Activated CD4-positive, alpha-beta memory T cell treated with anti-CD3 and anti-CD28 coated beads, Interleukin-2, amount 10 ng/mL, durations not matched to agents 7 days and 5 days (primary cell): ENCODE data around the gene HSCB. TPM values are rescaled to one million over a fixed set of nuclear protein-coding genes. Genes with fewer than 3 reads are reported as not detected.
"Not testable (repeated sequence)": the region's sequence is repeated elsewhere in the genome, so short reads cannot be mapped to it uniquely, and the experiment has no call there.

Source experiments
- CTCF ChIA-PET: fragments of 350-600 bp; sonication (Branson Sonifier 250); formaldehyde crosslinking; loops from one replicate; lab custom pipeline; 2021; ENCODE audit warnings: antibody characterized with exemption, inconsistent platforms; lab: Charles Lee
- POLR2A ChIA-PET: fragments of 350-600 bp; sonication (Branson Sonifier 250); formaldehyde crosslinking; loops from one replicate; lab custom pipeline; 2021; ENCODE audit warnings: antibody characterized with exemption; lab: Charles Lee
- DNase-seq: peaks from one replicate; pipeline ENCODE4 v3.0.0-alpha.2; 2020
- H3K27ac Mint-ChIP-seq: one replicate; pipeline ENCODE4 v1.8.0; 2021; ENCODE audit warnings: mild to moderate bottlenecking, mixed read lengths
- H3K27me3 Mint-ChIP-seq: one replicate; pipeline ENCODE4 v1.8.0; 2021; ENCODE audit warnings: mixed read lengths
- H3K36me3 Mint-ChIP-seq: one replicate; pipeline ENCODE4 v1.8.0; 2021; ENCODE audit warnings: low read depth, mixed read lengths
- H3K4me1 Mint-ChIP-seq: one replicate; pipeline ENCODE4 v1.8.0; 2021; ENCODE audit warnings: mixed read lengths
- H3K4me3 Mint-ChIP-seq: one replicate; pipeline ENCODE4 v1.8.0; 2021; ENCODE audit warnings: mild to moderate bottlenecking, mixed read lengths
- H3K9me3 Mint-ChIP-seq: one replicate; pipeline ENCODE4 v1.8.0; 2021; ENCODE audit warnings: mixed read lengths
- total RNA-seq, 2 experiments: library from RNA; stranded (reverse); gene quantifications; one replicate each; pipeline ENCODE4 v1.2.3, GENCODE V29; 2021

HSCB gene
- total RNA-seq, 2 experiments from 2014 or later = 14.4 to 16.1 TPM

- H3K36me3 Mint-ChIP-seq = peaks cover 83% of the 10 kb centered on the region
- H3K27ac Mint-ChIP-seq = peak overlapping the region; percentile 50
- peaks cover 59% of the 10 kb centered on the region for H3K4me1 Mint-ChIP-seq
- ChIA-PET POLR2A (interaction anchor here (0.8 to 15.8 kb wide), 5 partner anchors 12 to 55 kb away, joined by 3 to 360 read pairs (median 13); partner anchors contain the start of genes CHEK2 and HSCB), CTCF (interaction anchor here (1.4 to 6.1 kb wide), 4 partner anchors 10 to 33 kb away, joined by 3 to 54 read pairs (median 8); no protein-coding TSS in a partner anchor)
- peak overlapping the region; percentile 40 for H3K4me3 Mint-ChIP-seq
- no peak for DNase-seq
- H3K9me3 Mint-ChIP-seq = no peaks in the 10 kb centered on the region
- no peaks in the 10 kb centered on the region for H3K27me3 Mint-ChIP-seq
Measured at GRCh38 chr22:28795932-28796856, 54.4 kb downstream of the HSCB start.

GRCh38 chr22:28798810-28799605, 57.2 kb downstream of the HSCB start:
- ChIA-PET CTCF (interaction anchor here (0.7 to 6.1 kb wide), 9 partner anchors 9 to 203 kb away, joined by 3 to 54 read pairs (median 6); partner anchors contain the start of genes CCDC117 and CHEK2), POLR2A (interaction anchor here (1.0 to 15.8 kb wide), 13 partner anchors 8 to 471 kb away, joined by 3 to 360 read pairs (median 13); partner anchors contain the start of genes CCDC117, CHEK2, EWSR1 and HSCB)
- H3K4me1 Mint-ChIP-seq = peaks cover 54% of the 10 kb centered on the region
- H3K27ac Mint-ChIP-seq = peak overlapping the region; percentile 94
- H3K4me3 Mint-ChIP-seq = peak overlapping the region; percentile 88
- H3K9me3 Mint-ChIP-seq = no peaks in the 10 kb centered on the region
- DNase-seq = peak; percentile 43
- H3K27me3 Mint-ChIP-seq = no peaks in the 10 kb centered on the region
- H3K36me3 Mint-ChIP-seq = peaks cover 78% of the 10 kb centered on the region

- ChIA-PET POLR2A (interaction anchor here (0.9 to 15.8 kb wide), 16 partner anchors 7 to 470 kb away, joined by 3 to 360 read pairs (median 12); partner anchors contain the start of genes CCDC117, CHEK2, EWSR1 and HSCB), CTCF (interaction anchor here (1.0 to 6.1 kb wide), 9 partner anchors 9 to 199 kb away, joined by 4 to 54 read pairs (median 5); partner anchors contain the start of gene CCDC117)
- H3K4me3 Mint-ChIP-seq = peak overlapping the region; percentile 88
- no peaks in the 10 kb centered on the region for H3K9me3 Mint-ChIP-seq
- peak overlapping the region; percentile 94 for H3K27ac Mint-ChIP-seq
- peak; percentile 51 for DNase-seq
- H3K27me3 Mint-ChIP-seq = no peaks in the 10 kb centered on the region
- peaks cover 74% of the 10 kb centered on the region for H3K36me3 Mint-ChIP-seq
- H3K4me1 Mint-ChIP-seq = peaks cover 51% of the 10 kb centered on the region
Measured at GRCh38 chr22:28799606-28800307, 57.9 kb downstream of the HSCB start.

GRCh38 chr22:28800308-28801041, 58.6 kb downstream of the HSCB start, which contains the start of gene XBP1:
TSS of gene XBP1 (minus strand) at chr22:28800569.
- CTCF ChIA-PET = interaction anchor here (0.6 to 6.1 kb wide), 10 partner anchors 10 to 200 kb away, joined by 3 to 54 read pairs (median 4); partner anchors contain the start of gene CCDC117
- H3K27me3 Mint-ChIP-seq = no peaks in the 10 kb centered on the region
- peaks cover 68% of the 10 kb centered on the region for H3K36me3 Mint-ChIP-seq
- H3K4me3 Mint-ChIP-seq = peak within 1 kb of the TSS; percentile 88
- peak within 1 kb of the TSS; percentile 94 for H3K27ac Mint-ChIP-seq
- POLR2A ChIA-PET = interaction anchor here (0.6 to 15.8 kb wide), 15 partner anchors 8 to 469 kb away, joined by 3 to 360 read pairs (median 13); partner anchors contain the start of genes CCDC117, CHEK2, EWSR1 and HSCB
- peak; percentile 92 for DNase-seq
- H3K9me3 Mint-ChIP-seq = no peaks in the 10 kb centered on the region
- peaks cover 46% of the 10 kb centered on the region for H3K4me1 Mint-ChIP-seq

- ChIA-PET POLR2A (interaction anchor here (1.4 to 15.8 kb wide), 5 partner anchors 10 to 30 kb away, joined by 5 to 360 read pairs (median 93); partner anchors contain the start of gene CCDC117), CTCF (interaction anchor here (0.7 to 6.1 kb wide), 5 partner anchors 8 to 201 kb away, joined by 4 to 54 read pairs (median 12); no protein-coding TSS in a partner anchor)
- Mint-ChIP-seq H3K36me3 (peaks cover 59% of the 10 kb centered on the region), H3K4me3 (peak overlapping the region; percentile 81), H3K27ac (peak overlapping the region; percentile 84), H3K9me3 (no peaks in the 10 kb centered on the region), H3K4me1 (peaks cover 35% of the 10 kb centered on the region), H3K27me3 (no peaks in the 10 kb centered on the region)
- no peak for DNase-seq
Measured at GRCh38 chr22:28801845-28802594, 60.2 kb downstream of the HSCB start.

GRCh38 chr22:28802595-28803123, 60.8 kb downstream of the HSCB start:
- H3K4me1 Mint-ChIP-seq = peaks cover 33% of the 10 kb centered on the region
- H3K9me3 Mint-ChIP-seq = no peaks in the 10 kb centered on the region
- DNase-seq = no peak
- ChIA-PET CTCF (interaction anchor here (0.7 to 6.1 kb wide), 6 partner anchors 9 to 202 kb away, joined by 4 to 54 read pairs (median 13); no protein-coding TSS in a partner anchor), POLR2A (interaction anchor here (1.4 to 15.8 kb wide), 3 partner anchors 9 to 30 kb away, joined by 5 to 360 read pairs (median 348); partner anchors contain the start of gene CCDC117)
- peaks cover 53% of the 10 kb centered on the region for H3K36me3 Mint-ChIP-seq
- H3K4me3 Mint-ChIP-seq = peak overlapping the region; percentile 81
- no peaks in the 10 kb centered on the region for H3K27me3 Mint-ChIP-seq
- peak overlapping the region; percentile 84 for H3K27ac Mint-ChIP-seq

- H3K27ac Mint-ChIP-seq, H3K4me3 Mint-ChIP-seq, H3K27me3 Mint-ChIP-seq, DNase-seq, CTCF ChIA-PET, H3K9me3 Mint-ChIP-seq: not testable (repeated sequence)
- peaks cover 47% of the 10 kb centered on the region for H3K36me3 Mint-ChIP-seq
- peaks cover 51% of the 10 kb centered on the region for H3K4me1 Mint-ChIP-seq
- POLR2A ChIA-PET = interaction anchor here (0.7 to 1.2 kb wide), 2 partner anchors 10 to 17 kb away, joined by 3 to 4 read pairs; no protein-coding TSS in a partner anchor
Measured at GRCh38 chr22:28805426-28805825, 63.6 kb downstream of the HSCB start.

Other genes with a start within 250 kb of the HSCB start
- 1 to 10 TPM in 1 of 2 experiments, under 1 TPM in 1; 0.93 to 1.4 TPM for gene TTC28, start 62.2 kb upstream of the HSCB start, total RNA-seq
- gene CHEK2, start 219 bp upstream of the HSCB start, total RNA-seq = 10 to 100 TPM; 38.7 to 39.8 TPM
- 10 to 100 TPM; 33.6 to 35.2 TPM for gene CCDC117, start 30.7 kb downstream of the HSCB start, total RNA-seq
- gene XBP1, start 58.5 kb downstream of the HSCB start, total RNA-seq = 100 to 1,000 TPM; 263 to 266 TPM
- gene ZNRF3, start 141.5 kb downstream of the HSCB start, total RNA-seq = under 1 TPM; 0.40 to 0.58 TPM